ENCODE measurements around the gene EPS8L2.

The EPS8L2 gene

DNA sequence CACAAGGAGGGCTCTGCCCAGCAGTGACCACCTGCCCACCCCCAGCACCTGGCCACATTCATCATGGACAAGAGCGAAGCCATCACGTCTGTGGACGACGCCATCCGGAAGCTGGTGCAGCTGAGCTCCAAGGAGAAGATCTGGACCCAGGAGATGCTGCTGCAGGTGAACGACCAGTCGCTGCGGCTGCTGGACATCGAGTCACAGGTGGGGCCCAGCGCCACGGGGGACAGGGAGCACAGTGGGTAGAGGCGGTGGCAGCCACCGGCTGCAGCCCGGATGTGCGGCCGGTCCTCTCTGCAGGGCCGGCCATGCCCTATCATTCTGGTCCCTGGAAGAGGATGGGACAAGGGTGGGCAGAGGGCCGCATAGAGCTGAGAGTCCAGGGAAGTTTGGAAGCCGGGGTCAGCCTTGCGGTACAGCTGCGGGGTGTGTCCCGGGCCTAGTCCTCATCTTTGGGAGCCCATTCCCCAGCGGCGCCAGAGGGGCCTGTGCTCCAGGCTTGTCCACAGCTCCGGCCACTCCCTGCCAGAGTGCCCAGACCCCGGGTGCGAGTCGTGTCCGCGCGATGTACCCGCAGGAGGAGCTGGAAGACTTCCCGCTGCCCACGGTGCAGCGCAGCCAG is 14.1 kb downstream of the EPS8L2 start:
- Histone ChIP-seq H3K27ac (no peak overlapping the region), H3K4me3 (ENCODE audit: low read depth, low read length) (no peak overlapping the region), H3K36me3 (replicated peaks) (no peaks in the 10 kb centered on the region), H3K27me3 (replicated peaks) (peaks cover 21% of the 10 kb centered on the region)
- in situ Hi-C loops (cut with HindIII; ENCODE audit: low pct_ligation_motif_present, low sequenced_read_pairs): no loop called here
- DNase-seq: no peak
- TF ChIP-seq, protein P1, sequence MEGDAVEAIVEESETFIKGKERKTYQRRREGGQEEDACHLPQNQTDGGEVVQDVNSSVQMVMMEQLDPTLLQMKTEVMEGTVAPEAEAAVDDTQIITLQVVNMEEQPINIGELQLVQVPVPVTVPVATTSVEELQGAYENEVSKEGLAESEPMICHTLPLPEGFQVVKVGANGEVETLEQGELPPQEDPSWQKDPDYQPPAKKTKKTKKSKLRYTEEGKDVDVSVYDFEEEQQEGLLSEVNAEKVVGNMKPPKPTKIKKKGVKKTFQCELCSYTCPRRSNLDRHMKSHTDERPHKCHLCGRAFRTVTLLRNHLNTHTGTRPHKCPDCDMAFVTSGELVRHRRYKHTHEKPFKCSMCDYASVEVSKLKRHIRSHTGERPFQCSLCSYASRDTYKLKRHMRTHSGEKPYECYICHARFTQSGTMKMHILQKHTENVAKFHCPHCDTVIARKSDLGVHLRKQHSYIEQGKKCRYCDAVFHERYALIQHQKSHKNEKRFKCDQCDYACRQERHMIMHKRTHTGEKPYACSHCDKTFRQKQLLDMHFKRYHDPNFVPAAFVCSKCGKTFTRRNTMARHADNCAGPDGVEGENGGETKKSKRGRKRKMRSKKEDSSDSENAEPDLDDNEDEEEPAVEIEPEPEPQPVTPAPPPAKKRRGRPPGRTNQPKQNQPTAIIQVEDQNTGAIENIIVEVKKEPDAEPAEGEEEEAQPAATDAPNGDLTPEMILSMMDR (IDR thresholded peaks at IDR 0.05; ENCODE audit: low read depth, low read length, missing control alignments): no peak

DNA sequence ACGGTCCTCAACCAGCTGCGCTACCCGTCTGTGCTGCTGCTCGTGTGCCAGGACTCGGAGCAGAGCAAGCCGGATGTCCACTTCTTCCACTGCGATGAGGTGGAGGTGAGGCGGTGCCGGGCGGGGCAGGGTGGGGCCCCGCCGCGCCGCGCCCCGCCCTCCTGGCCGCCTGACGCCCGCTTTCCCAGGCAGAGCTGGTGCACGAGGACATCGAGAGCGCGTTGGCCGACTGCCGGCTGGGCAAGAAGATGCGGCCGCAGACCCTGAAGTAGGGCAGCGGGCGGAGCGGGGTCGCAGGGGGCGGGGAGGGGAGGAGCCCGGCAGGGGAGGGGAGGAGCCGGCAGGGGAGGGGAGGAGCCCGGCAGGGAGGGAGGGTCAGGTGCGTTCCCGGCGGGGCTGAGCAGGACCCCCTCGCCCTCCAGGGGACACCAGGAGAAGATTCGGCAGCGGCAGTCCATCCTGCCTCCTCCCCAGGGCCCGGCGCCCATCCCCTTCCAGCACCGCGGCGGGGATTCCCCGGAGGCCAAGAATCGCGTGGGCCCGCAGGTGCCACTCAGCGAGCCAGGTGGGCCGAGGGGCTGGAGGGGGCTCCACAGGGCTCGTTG is 14.7 kb downstream of the EPS8L2 start:
- no peak overlapping the region for H3K4me3 ChIP-seq (ENCODE audit: low read depth, low read length)
- no peak overlapping the region for H3K27ac ChIP-seq
- H3K27me3 ChIP-seq (replicated peaks): peaks cover 26% of the 10 kb centered on the region
- no peak for DNase-seq
- in situ Hi-C loops (cut with HindIII; ENCODE audit: low pct_ligation_motif_present, low sequenced_read_pairs): no loop called here
- TF ChIP-seq, protein P1 (IDR thresholded peaks at IDR 0.05; ENCODE audit: low read depth, low read length, missing control alignments): no peak
- H3K36me3 ChIP-seq (replicated peaks): no peaks in the 10 kb centered on the region

DNA sequence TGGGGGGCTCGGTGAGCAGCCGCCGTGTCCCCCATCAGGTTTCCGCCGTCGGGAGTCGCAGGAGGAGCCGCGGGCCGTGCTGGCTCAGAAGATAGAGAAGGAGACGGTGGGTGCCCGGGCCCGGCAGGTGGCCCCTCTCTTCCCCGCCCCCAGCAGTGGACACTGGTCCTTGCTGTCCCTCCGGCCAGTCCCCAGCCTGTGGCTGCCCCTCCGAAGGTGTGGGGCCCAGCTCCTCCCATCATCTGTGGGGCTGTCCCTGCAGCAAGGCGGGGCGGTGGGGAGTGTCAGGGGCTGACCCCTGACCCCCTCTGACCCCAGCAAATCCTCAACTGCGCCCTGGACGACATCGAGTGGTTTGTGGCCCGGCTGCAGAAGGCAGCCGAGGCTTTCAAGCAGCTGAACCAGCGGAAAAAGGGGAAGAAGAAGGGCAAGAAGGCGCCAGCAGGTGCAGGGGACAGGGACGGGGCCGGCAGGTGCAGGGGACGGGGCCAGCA is 15.3 kb downstream of the EPS8L2 start:
- TF ChIP-seq, protein P1 (IDR thresholded peaks at IDR 0.05; ENCODE audit: low read depth, low read length, missing control alignments): no peak
- no peak overlapping the region for H3K4me3 ChIP-seq (ENCODE audit: low read depth, low read length)
- DNase-seq: no peak
- no peak overlapping the region for H3K27ac ChIP-seq
- peaks cover 27% of the 10 kb centered on the region for H3K27me3 ChIP-seq (replicated peaks)
- no peaks in the 10 kb centered on the region for H3K36me3 ChIP-seq (replicated peaks)
- in situ Hi-C loops (cut with HindIII; ENCODE audit: low pct_ligation_motif_present, low sequenced_read_pairs): no loop called here

- peaks cover 30% of the 10 kb centered on the region for H3K27me3 ChIP-seq (replicated peaks)
- H3K36me3 ChIP-seq (replicated peaks): no peaks in the 10 kb centered on the region
- TF ChIP-seq, protein P1 (IDR thresholded peaks at IDR 0.05; ENCODE audit: low read depth, low read length, missing control alignments): no peak
- no peak overlapping the region for H3K27ac ChIP-seq
- no peak for DNase-seq
- no peak overlapping the region for H3K4me3 ChIP-seq (ENCODE audit: low read depth, low read length)
- in situ Hi-C loops (cut with HindIII; ENCODE audit: low pct_ligation_motif_present, low sequenced_read_pairs): no loop called here
Measured at GRCh38 chr11:721741-722345, 15.8 kb downstream of the EPS8L2 start.

DNA sequence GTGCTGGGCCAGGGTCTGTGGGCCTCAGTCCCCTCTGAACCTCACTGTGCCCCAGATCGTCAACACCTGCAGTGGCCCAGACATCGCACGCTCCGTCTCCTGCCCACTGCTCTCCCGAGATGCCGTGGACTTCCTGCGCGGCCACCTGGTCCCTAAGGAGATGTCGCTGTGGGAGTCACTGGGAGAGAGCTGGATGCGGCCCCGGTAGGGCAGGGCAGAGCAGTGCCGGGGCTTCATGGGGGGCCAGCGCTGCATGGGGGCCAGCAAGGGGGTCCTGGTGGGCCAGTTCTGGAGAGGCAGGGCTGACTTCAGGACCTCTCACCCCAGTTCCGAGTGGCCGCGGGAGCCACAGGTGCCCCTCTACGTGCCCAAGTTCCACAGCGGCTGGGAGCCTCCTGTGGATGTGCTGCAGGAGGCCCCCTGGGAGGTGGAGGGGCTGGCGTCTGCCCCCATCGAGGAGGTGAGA is 16.3 kb downstream of the EPS8L2 start:
- in situ Hi-C loops (cut with HindIII; ENCODE audit: low pct_ligation_motif_present, low sequenced_read_pairs): no loop called here
- Histone ChIP-seq H3K27me3 (replicated peaks) (peaks cover 30% of the 10 kb centered on the region), H3K36me3 (replicated peaks) (no peaks in the 10 kb centered on the region), H3K27ac (no peak overlapping the region), H3K4me3 (ENCODE audit: low read depth, low read length) (no peak overlapping the region)
- DNase-seq: no peak
- TF ChIP-seq, protein P1 (IDR thresholded peaks at IDR 0.05; ENCODE audit: low read depth, low read length, missing control alignments): no peak

Measured in brain microvascular endothelial cell (primary cell).